ENCODE measurements around the gene IL27RA.
A peak's percentile ranks its signal among the peaks of the same experiment; 100 is the strongest.

IL27RA gene

GRCh38 chr19:14061081-14061749, 29.7 kb downstream of the IL27RA start:
- DNase-seq: no peak

GRCh38 chr19:14061751-14062557, 30.4 kb downstream of the IL27RA start, which contains the start of gene PALM3:
TSS of gene PALM3 (minus strand) at chr19:14062076. CDS start at chr19:14061980, 96 bp downstream.
- DNase-seq: no peak

- no peak for DNase-seq
These were observed 30.9 kb downstream of the IL27RA start for GRCh38 chr19:14062558-14062855.

- DNase-seq: no peak
These were observed 31.5 kb downstream of the IL27RA start for GRCh38 chr19:14063105-14063504.

- DNase-seq: no peak
These were observed 34.6 kb downstream of the IL27RA start for GRCh38 chr19:14066134-14066533.

GRCh38 chr19:14070268-14071050, 38.9 kb downstream of the IL27RA start:
- DNase-seq: no peak

GRCh38 chr19:14072535-14073260, 41.1 kb downstream of the IL27RA start, which contains the start of gene MISP3:
TSS of gene MISP3 (plus strand) at chr19:14072786. CDS start at chr19:14073310, 524 bp downstream.
- no peak for DNase-seq

- DNase-seq: peak; percentile 78
These were observed 41.8 kb downstream of the IL27RA start for GRCh38 chr19:14073261-14073924.

- no peak for DNase-seq
These were observed 42.6 kb downstream of the IL27RA start for GRCh38 chr19:14073925-14074838.

GRCh38 chr19:14078411-14078810, 46.8 kb downstream of the IL27RA start:
- no peak for DNase-seq

GRCh38 chr19:14080887-14081796, 49.6 kb downstream of the IL27RA start:
- DNase-seq: peak; percentile 99

GRCh38 chr19:14081797-14082674, 50.5 kb downstream of the IL27RA start:
- DNase-seq: peak; percentile 71

- DNase-seq: no peak
These were observed 51.1 kb downstream of the IL27RA start for GRCh38 chr19:14082675-14082960.

- no peak for DNase-seq
These were observed 53.9 kb downstream of the IL27RA start, which contains the start of gene C19orf67 for GRCh38 chr19:14085309-14085995. TSS of gene C19orf67 (minus strand) at chr19:14085783. CDS start at chr19:14085627, 156 bp downstream.

- no peak for DNase-seq
These were observed 54.5 kb downstream of the IL27RA start for GRCh38 chr19:14086098-14086497.

GRCh38 chr19:14088634-14089411, 57.3 kb downstream of the IL27RA start:
- DNase-seq: no peak

GRCh38 chr19:14089412-14089661, 57.8 kb downstream of the IL27RA start:
- DNase-seq: no peak
